ENCODE measurements around the gene CTNNBL1. TPM values are rescaled to one million over a fixed set of nuclear protein-coding genes. Genes with fewer than 3 reads are reported as not detected.

CTNNBL1 gene
- total RNA-seq (2022; extraction: Qiagen RNA extraction) = 60.9 to 65.6 TPM (median 62.5 TPM) in 5 replicates

GRCh38 chr20:37693635-37694626 lies at the start of gene CTNNBL1:
Gene CTNNBL1, plus strand, starts transcription at chr20:37694030. Its CDS starts 93 bp downstream, at chr20:37694123.

GRCh38 chr20:37902504-37903313 lies 208.9 kb downstream of the CTNNBL1 start, which contains the start of gene VSTM2L:
Gene VSTM2L, plus strand, starts transcription at chr20:37903127. Its CDS starts 224 bp downstream, at chr20:37903351.

Other genes with a start within 250 kb of the CTNNBL1 start
- gene NNAT, start 172.8 kb upstream of the CTNNBL1 start, total RNA-seq (2022; extraction: Qiagen RNA extraction) = not detected in 5 replicates
- 41.5 to 54.6 TPM (median 51.9 TPM) in 5 replicates for gene BLCAP, start 166.2 kb upstream of the CTNNBL1 start, total RNA-seq (2022; extraction: Qiagen RNA extraction)
- gene VSTM2L, start 209.1 kb downstream of the CTNNBL1 start, total RNA-seq (2022; extraction: Qiagen RNA extraction) = 5.8 to 10.5 TPM (median 8.8 TPM) in 5 replicates